ENCODE data around the gene ARID4A.

- TF ChIP-seq EP300 (IDR thresholded peaks at IDR 0.05) (no peak), BHLHE40 (IDR thresholded peaks at IDR 0.05; ENCODE audit: low read depth, low read length) (no peak), SMC3 (IDR thresholded peaks at IDR 0.05) (no peak), CHD2 (IDR thresholded peaks at IDR 0.05; ENCODE audit: low read length, partially characterized antibody) (no peak), CTCF (IDR thresholded peaks at IDR 0.05) (no peak), REST (IDR thresholded peaks at IDR 0.05) (no peak), POLR2AphosphoS2 (conservative IDR thresholded peaks at IDR 0.05; ENCODE audit: low read length) (no peak), MAX (IDR thresholded peaks at IDR 0.05) (no peak), ZFP36 (IDR thresholded peaks at IDR 0.05; ENCODE audit: borderline replicate concordance, partially characterized antibody) (no peak), RFX5 (IDR thresholded peaks at IDR 0.05) (no peak), E2F6 (IDR thresholded peaks at IDR 0.05; ENCODE audit: borderline replicate concordance, low read depth) (no peak), CEBPB (IDR thresholded peaks at IDR 0.05) (no peak), POLR2A (IDR thresholded peaks at IDR 0.05; ENCODE audit: low read length) (no peak), CHD4 (IDR thresholded peaks at IDR 0.05; ENCODE audit: borderline replicate concordance) (no peak)
Observed at GRCh38 chr14:58270628-58271027, 27.7 kb upstream of the ARID4A start.
